Measurements from ENCODE around the gene HEXIM2. TPM values are rescaled to one million over a fixed set of nuclear protein-coding genes. Genes with fewer than 3 reads are reported as not detected.
A peak's percentile ranks its signal among the peaks of the same experiment; 100 is the strongest.

HEXIM2 gene
- total RNA-seq, 2 experiments from 2014 or later, result 1.3 to 1.5 TPM

DNA sequence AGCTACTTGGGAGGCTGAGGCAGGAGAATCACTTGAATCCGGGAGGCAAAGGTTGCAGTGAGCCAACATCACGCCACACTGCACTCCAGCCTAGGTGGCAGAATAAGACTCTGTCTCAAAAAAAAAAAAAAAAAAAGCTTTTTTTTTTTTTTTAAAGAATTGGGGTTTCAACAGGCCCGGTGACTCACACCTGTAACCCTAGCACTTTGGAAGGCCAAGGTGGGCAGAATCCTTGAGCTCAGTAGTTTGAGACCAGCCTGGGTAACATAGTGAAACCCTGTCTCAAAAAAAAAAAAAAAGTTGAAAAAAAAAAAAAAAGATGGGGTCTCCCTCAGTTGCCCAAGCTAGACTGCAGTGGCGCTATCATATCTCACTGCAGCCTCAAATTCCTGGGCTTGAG lies 6.6 kb upstream of the HEXIM2 start:
- DNase-seq (peak in 2 of 14 experiments; percentile 30 to 47), ATAC-seq (ENCODE audit: poor library complexity) (no peak)
- H3K36me3 ChIP-seq (ENCODE audit: insufficient read depth, low read length), result peaks cover 3% of the 10 kb centered on the region
- Mint-ChIP-seq H3K9me3 (no peaks in the 10 kb centered on the region), H3K4me3 (no peak overlapping the region), H3K27ac (no peak overlapping the region), H3K4me1 (ENCODE audit: low read depth) (peaks cover 48% of the 10 kb centered on the region), H3K27me3 (no peaks in the 10 kb centered on the region), H3K36me3 (ENCODE audit: low read depth) (peaks cover 19% of the 10 kb centered on the region)
- TF ChIP-seq, protein P1, sequence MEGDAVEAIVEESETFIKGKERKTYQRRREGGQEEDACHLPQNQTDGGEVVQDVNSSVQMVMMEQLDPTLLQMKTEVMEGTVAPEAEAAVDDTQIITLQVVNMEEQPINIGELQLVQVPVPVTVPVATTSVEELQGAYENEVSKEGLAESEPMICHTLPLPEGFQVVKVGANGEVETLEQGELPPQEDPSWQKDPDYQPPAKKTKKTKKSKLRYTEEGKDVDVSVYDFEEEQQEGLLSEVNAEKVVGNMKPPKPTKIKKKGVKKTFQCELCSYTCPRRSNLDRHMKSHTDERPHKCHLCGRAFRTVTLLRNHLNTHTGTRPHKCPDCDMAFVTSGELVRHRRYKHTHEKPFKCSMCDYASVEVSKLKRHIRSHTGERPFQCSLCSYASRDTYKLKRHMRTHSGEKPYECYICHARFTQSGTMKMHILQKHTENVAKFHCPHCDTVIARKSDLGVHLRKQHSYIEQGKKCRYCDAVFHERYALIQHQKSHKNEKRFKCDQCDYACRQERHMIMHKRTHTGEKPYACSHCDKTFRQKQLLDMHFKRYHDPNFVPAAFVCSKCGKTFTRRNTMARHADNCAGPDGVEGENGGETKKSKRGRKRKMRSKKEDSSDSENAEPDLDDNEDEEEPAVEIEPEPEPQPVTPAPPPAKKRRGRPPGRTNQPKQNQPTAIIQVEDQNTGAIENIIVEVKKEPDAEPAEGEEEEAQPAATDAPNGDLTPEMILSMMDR (IDR thresholded peaks at IDR 0.05), result no peak
- intact Hi-C loops (cut with DNase I, micrococcal nuclease), result no loop called here
- peaks cover 40% of the 10 kb centered on the region for H3K4me1 ChIP-seq (ENCODE audit: insufficient read depth, low read length)
- no peak overlapping the region for H3K4me3 ChIP-seq (ENCODE audit: low read length)
- CTCF ChIA-PET, result interaction anchor here (0.6 to 2.1 kb wide), 4 partner anchors 20 to 80 kb away, joined by 3 to 22 read pairs (median 5); partner anchors contain the start of gene ACBD4
- H3K27ac ChIP-seq (ENCODE audit: low read depth in 1 of 2, low read length in 2 of 2), result no peak overlapping the region
- POLR2A ChIA-PET, result interaction anchor here (0.9 to 1.2 kb wide), 2 partner anchors 17 to 19 kb away, joined by 3 to 4 read pairs; partner anchors contain the start of gene ACBD4
- no peaks in the 10 kb centered on the region for H3K27me3 ChIP-seq (ENCODE audit: control insufficient read depth in 1 of 2, insufficient read depth in 2 of 2, low read length in 2 of 2)
- H3K9me3 ChIP-seq (ENCODE audit: control insufficient read depth in 1 of 2, insufficient read depth in 1 of 2, low read length in 2 of 2), result no peaks in the 10 kb centered on the region

DNA sequence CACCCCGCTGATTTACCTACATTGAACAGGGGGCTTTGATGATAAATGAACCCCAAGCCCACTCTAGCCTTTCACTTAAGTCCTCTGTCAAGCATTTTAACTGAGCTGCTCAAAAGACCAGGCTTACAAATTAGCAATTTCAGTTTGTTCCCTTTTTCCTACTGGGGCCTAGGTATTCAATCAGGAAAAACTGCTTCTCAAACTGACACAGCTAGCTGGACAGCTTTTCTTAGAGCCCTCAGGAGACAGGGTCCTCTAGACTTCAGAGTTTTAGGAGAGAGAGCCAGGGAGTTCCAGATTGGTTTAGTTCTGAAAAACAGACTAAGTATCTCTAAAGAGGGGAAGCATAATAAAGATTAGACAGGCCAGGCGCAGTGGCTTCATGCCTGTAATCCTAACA lies 6.2 kb upstream of the HEXIM2 start:
- Mint-ChIP-seq H3K9me3 (no peaks in the 10 kb centered on the region), H3K27ac (peak overlapping the region; percentile 51), H3K4me3 (no peak overlapping the region), H3K27me3 (no peaks in the 10 kb centered on the region), H3K36me3 (ENCODE audit: low read depth) (peaks cover 20% of the 10 kb centered on the region), H3K4me1 (ENCODE audit: low read depth) (peaks cover 48% of the 10 kb centered on the region)
- intact Hi-C loops (cut with DNase I, micrococcal nuclease), result no loop called here
- Histone ChIP-seq H3K27ac (ENCODE audit: low read depth in 1 of 2, low read length in 2 of 2) (no peak overlapping the region), H3K27me3 (ENCODE audit: control insufficient read depth in 1 of 2, insufficient read depth in 2 of 2, low read length in 2 of 2) (no peaks in the 10 kb centered on the region), H3K4me1 (ENCODE audit: insufficient read depth, low read length) (peaks cover 40% of the 10 kb centered on the region), H3K4me3 (ENCODE audit: low read length) (no peak overlapping the region), H3K36me3 (ENCODE audit: insufficient read depth, low read length) (peaks cover 3% of the 10 kb centered on the region), H3K9me3 (ENCODE audit: control insufficient read depth in 1 of 2, insufficient read depth in 1 of 2, low read length in 2 of 2) (no peaks in the 10 kb centered on the region)
- TF ChIP-seq, protein P1 (IDR thresholded peaks at IDR 0.05), result no peak
- DNase-seq (no peak), ATAC-seq (ENCODE audit: poor library complexity) (no peak)
- ChIA-PET CTCF (interaction anchor here (0.6 to 2.1 kb wide), 4 partner anchors 20 to 80 kb away, joined by 3 to 22 read pairs (median 5); partner anchors contain the start of gene ACBD4), POLR2A (interaction anchor here (0.9 to 1.2 kb wide), 2 partner anchors 17 to 20 kb away, joined by 3 to 4 read pairs; partner anchors contain the start of gene ACBD4)

- TF ChIP-seq, protein P1 (IDR thresholded peaks at IDR 0.05), result no peak
- Mint-ChIP-seq H3K36me3 (ENCODE audit: low read depth) (peaks cover 23% of the 10 kb centered on the region), H3K27ac (no peak overlapping the region), H3K4me1 (ENCODE audit: low read depth) (peaks cover 43% of the 10 kb centered on the region), H3K27me3 (no peaks in the 10 kb centered on the region), H3K9me3 (no peaks in the 10 kb centered on the region), H3K4me3 (no peak overlapping the region)
- ATAC-seq (ENCODE audit: poor library complexity) (no peak), DNase-seq (no peak)
- H3K27ac ChIP-seq (ENCODE audit: low read depth in 1 of 2, low read length in 2 of 2), result no peak overlapping the region
- POLR2A ChIA-PET, result interaction anchor here (0.9 to 1.2 kb wide), 2 partner anchors 21 to 32 kb away, joined by 3 to 4 read pairs; partner anchors contain the start of gene ACBD4
- H3K4me1 ChIP-seq (ENCODE audit: insufficient read depth, low read length), result peaks cover 37% of the 10 kb centered on the region
- H3K27me3 ChIP-seq (ENCODE audit: control insufficient read depth in 1 of 2, insufficient read depth in 2 of 2, low read length in 2 of 2), result no peaks in the 10 kb centered on the region
- peaks cover 3% of the 10 kb centered on the region for H3K36me3 ChIP-seq (ENCODE audit: insufficient read depth, low read length)
- CTCF ChIA-PET, result interaction anchor here (2.1 kb wide), 1 partner anchor 21 kb away, joined by 22 read pairs; the partner anchor contains the start of gene ACBD4
- intact Hi-C loops (cut with DNase I, micrococcal nuclease), result no loop called here
- no peaks in the 10 kb centered on the region for H3K9me3 ChIP-seq (ENCODE audit: control insufficient read depth in 1 of 2, insufficient read depth in 1 of 2, low read length in 2 of 2)
- no peak overlapping the region for H3K4me3 ChIP-seq (ENCODE audit: low read length)
Observed at GRCh38 chr17:45156242-45156641, 5.4 kb upstream of the HEXIM2 start.

Measured in CD4-positive, alpha-beta T cell (primary cell).